SU-DHL-6 (cell line): ENCODE measurements around the gene CKM.

Experiments
- H2AFZ ChIP-seq: fragments of 200-600 bp; sonication (generic); 2 replicates; pipeline ENCODE4 v1.6.1; 2014; ENCODE audit warnings: low read depth, mild to moderate bottlenecking, moderate library complexity, mixed read lengths, antibody characterized with exemption, low read length; ENCODE audit not compliant: severe bottlenecking
- H3F3A ChIP-seq: fragments of 200-600 bp; shearing (Covaris generic); 2 replicates; pipeline ENCODE4 v1.6.0; 2016; ENCODE audit warnings: antibody characterized with exemption, mild to moderate bottlenecking; ENCODE audit not compliant: insufficient read depth
- H3K27ac ChIP-seq: fragments of 200-600 bp; sonication (generic); 2 replicates; pipeline ENCODE4 v1.5.1; 2016; ENCODE audit warnings: low read depth, mild to moderate bottlenecking, low read length, moderate library complexity, mixed read lengths
- H3K27me3 ChIP-seq: fragments of 200-600 bp; sonication (generic), shearing (Covaris generic); 2 replicates; pipeline ENCODE4 v1.6.0; 2014; ENCODE audit warnings: mild to moderate bottlenecking, low read length
- H3K36me3 ChIP-seq: fragments of 200-600 bp; sonication (generic); 2 replicates; pipeline ENCODE4 v1.6.1; 2014; ENCODE audit warnings: mild to moderate bottlenecking, low read length, mixed read lengths
- H3K4me2 ChIP-seq: fragments of 300-600, 200-600 bp; shearing (Covaris generic), sonication (generic); 2 replicates; pipeline ENCODE4 v1.6.0; 2014; ENCODE audit warnings: low read length, low read depth, mild to moderate bottlenecking; ENCODE audit not compliant: poor library complexity, severe bottlenecking
- H3K4me3 ChIP-seq: fragments of 200-600 bp; sonication (generic); 2 replicates; pipeline ENCODE4 v1.5.1; 2014; ENCODE audit warnings: antibody characterized with exemption, low read length, mild to moderate bottlenecking, mixed read lengths; ENCODE audit not compliant: insufficient read depth, poor library complexity, severe bottlenecking
- H3K79me2 ChIP-seq: fragments of 200-600 bp; sonication (generic); 2 replicates; pipeline ENCODE4 v1.6.1; 2014; ENCODE audit warnings: mild to moderate bottlenecking, low read length, moderate library complexity; ENCODE audit not compliant: insufficient read depth
- H3K9ac ChIP-seq: fragments of 200-600 bp; sonication (generic); 2 replicates; pipeline ENCODE4 v1.7.0; 2014; ENCODE audit warnings: mild to moderate bottlenecking, low read length
- H3K9me2 ChIP-seq: fragments of 200-600 bp; sonication (generic); replicated peaks from 2 replicates; pipeline ENCODE4 v1.6.1; 2014; ENCODE audit warnings: low read length; ENCODE audit not compliant: insufficient read depth
- H3K9me3 ChIP-seq: fragments of 200-600 bp; sonication (generic); 2 replicates; pipeline ENCODE4 v1.6.1; 2014; ENCODE audit warnings: low read length, mixed read lengths; ENCODE audit not compliant: insufficient read depth
- H4K20me1 ChIP-seq: fragments of 200-600 bp; sonication (generic); 2 replicates; pipeline ENCODE4 v1.6.1; 2014; ENCODE audit warnings: low read depth, mild to moderate bottlenecking, antibody characterized with exemption, low read length, moderate library complexity, mixed read lengths
- CTCF ChIP-seq: fragments of 200-600 bp; sonication (generic); IDR thresholded peaks from one replicate; pipeline ENCODE4 v1.5.1; 2017; ENCODE audit warnings: antibody characterized with exemption, mild to moderate bottlenecking, low read length, moderate library complexity; ENCODE audit not compliant: insufficient read depth, poor library complexity, severe bottlenecking
- EZH2phosphoT487 ChIP-seq: fragments of 200-600 bp; sonication (generic), shearing (Covaris generic); conservative IDR thresholded peaks from 2 replicates; pipeline ENCODE4 v1.6.1; 2018; ENCODE audit warnings: mild to moderate bottlenecking, antibody characterized with exemption, low read length, moderate library complexity, mixed read lengths

CKM gene

GRCh38 chr19:45302416-45302815, 20.3 kb downstream of the CKM start:
- no peak overlapping the region for H2AFZ ChIP-seq
- no peak overlapping the region for H3K4me2 ChIP-seq
- no peaks in the 10 kb centered on the region for H3K79me2 ChIP-seq
- H3K9ac ChIP-seq = no peak overlapping the region
- H4K20me1 ChIP-seq = no peaks in the 10 kb centered on the region
- H3F3A ChIP-seq = no peaks in the 10 kb centered on the region
- TF ChIP-seq CTCF (no peak), EZH2phosphoT487 (no peak)
- no peaks in the 10 kb centered on the region for H3K27me3 ChIP-seq
- H3K4me3 ChIP-seq = no peak overlapping the region
- no peaks in the 10 kb centered on the region for H3K9me3 ChIP-seq
- no peak overlapping the region for H3K27ac ChIP-seq
- H3K36me3 ChIP-seq = no peaks in the 10 kb centered on the region
- no peaks in the 10 kb centered on the region for H3K9me2 ChIP-seq

GRCh38 chr19:45299719-45300118, 23.0 kb downstream of the CKM start:
- Histone ChIP-seq H3F3A (no peaks in the 10 kb centered on the region), H3K4me2 (no peak overlapping the region), H3K9me3 (no peaks in the 10 kb centered on the region), H3K4me3 (no peak overlapping the region), H3K27me3 (no peaks in the 10 kb centered on the region), H4K20me1 (no peaks in the 10 kb centered on the region), H2AFZ (no peak overlapping the region), H3K9me2 (no peaks in the 10 kb centered on the region), H3K27ac (no peak overlapping the region), H3K36me3 (no peaks in the 10 kb centered on the region), H3K9ac (no peak overlapping the region), H3K79me2 (no peaks in the 10 kb centered on the region)
- TF ChIP-seq EZH2phosphoT487 (no peak), CTCF (no peak)

GRCh38 chr19:45298264-45298663, 24.4 kb downstream of the CKM start:
- TF ChIP-seq CTCF (no peak), EZH2phosphoT487 (no peak)
- no peaks in the 10 kb centered on the region for H4K20me1 ChIP-seq

More at GRCh38 chr19:45298264-45298663, 24.4 kb downstream of the CKM start:
- H3K27ac ChIP-seq = no peak overlapping the region
- H3K79me2 ChIP-seq = no peaks in the 10 kb centered on the region
- H3K9me3 ChIP-seq = no peaks in the 10 kb centered on the region
- H3K9ac ChIP-seq = no peak overlapping the region
- no peaks in the 10 kb centered on the region for H3K27me3 ChIP-seq
- no peaks in the 10 kb centered on the region for H3K36me3 ChIP-seq
- H3K9me2 ChIP-seq = no peaks in the 10 kb centered on the region
- H2AFZ ChIP-seq = no peak overlapping the region
- no peak overlapping the region for H3K4me2 ChIP-seq
- no peak overlapping the region for H3K4me3 ChIP-seq
- no peaks in the 10 kb centered on the region for H3F3A ChIP-seq
